Omental fat pad (tissue), 4 donors: Measurements from ENCODE around the gene TTC3. TPM values are rescaled to one million over a fixed set of nuclear protein-coding genes. Genes with fewer than 3 reads are reported as not detected.

Experiments used
- ATAC-seq: fragments of 150-250 bp; one replicate; pipeline ENCODE4 v1.9.1; 2016; ENCODE audit warnings: mild to moderate bottlenecking, moderate library complexity; ENCODE audit not compliant: low FRiP score
- DNase-seq: peaks from one replicate; pipeline ENCODE4 v3.0.0-alpha.2; 2019; ENCODE audit warnings: low spot score
- total RNA-seq, 4 donors: library from RNA; depleted of rRNA; stranded (reverse); fragments of >200 nt; gene quantifications; one replicate each; pipeline ENCODE4 v1.1.0, GENCODE V29; 2016
- TF ChIP-seq, protein P1 (sequence below), 3 donors: fragments of 450-650 bp; IDR thresholded peaks; one replicate each; pipeline ENCODE4 v1.5.1; 2016 to 2017; ENCODE audit warnings: antibody characterized with exemption in 3 of 3, mild to moderate bottlenecking in 3 of 3, moderate library complexity in 2 of 3

Gene TTC3
- total RNA-seq, 4 donors from 2014 or later, result 95.4 to 241 (median 148) TPM

DNA sequence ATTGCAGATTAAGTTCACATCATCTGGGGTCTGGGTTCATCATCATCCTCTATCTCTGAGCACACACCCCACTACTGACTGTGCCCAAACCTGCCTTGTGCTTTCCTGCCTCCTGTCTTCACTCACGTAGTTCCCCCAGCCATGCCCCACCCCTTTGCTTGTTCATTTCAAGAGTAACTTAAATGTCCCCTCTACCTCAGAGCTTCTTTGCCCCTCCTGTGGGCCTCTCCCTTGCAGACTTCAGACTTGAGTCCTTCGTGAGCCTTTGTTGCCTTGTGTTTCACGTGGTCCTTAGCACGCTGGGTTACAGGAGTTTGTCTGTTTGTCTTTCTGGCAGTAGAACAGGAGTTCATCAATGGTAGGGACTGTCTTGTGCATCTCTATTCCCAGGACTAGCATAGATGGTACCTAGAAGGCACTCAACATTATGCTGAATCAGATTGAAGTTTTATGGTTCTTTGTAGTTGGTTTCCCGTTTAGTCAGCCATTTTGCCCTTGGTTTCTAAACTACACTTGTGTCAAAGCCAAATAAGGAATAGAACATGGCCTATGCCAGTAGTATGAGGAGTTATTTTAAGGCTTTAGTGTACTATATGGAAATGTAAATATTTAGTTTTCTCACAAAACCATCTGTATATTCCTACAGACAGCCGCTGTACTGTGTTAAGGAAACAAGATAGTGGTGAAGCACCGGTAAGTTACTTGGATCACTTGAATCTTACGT, 86.2 kb downstream of the TTC3 start:
- TF ChIP-seq, protein P1, sequence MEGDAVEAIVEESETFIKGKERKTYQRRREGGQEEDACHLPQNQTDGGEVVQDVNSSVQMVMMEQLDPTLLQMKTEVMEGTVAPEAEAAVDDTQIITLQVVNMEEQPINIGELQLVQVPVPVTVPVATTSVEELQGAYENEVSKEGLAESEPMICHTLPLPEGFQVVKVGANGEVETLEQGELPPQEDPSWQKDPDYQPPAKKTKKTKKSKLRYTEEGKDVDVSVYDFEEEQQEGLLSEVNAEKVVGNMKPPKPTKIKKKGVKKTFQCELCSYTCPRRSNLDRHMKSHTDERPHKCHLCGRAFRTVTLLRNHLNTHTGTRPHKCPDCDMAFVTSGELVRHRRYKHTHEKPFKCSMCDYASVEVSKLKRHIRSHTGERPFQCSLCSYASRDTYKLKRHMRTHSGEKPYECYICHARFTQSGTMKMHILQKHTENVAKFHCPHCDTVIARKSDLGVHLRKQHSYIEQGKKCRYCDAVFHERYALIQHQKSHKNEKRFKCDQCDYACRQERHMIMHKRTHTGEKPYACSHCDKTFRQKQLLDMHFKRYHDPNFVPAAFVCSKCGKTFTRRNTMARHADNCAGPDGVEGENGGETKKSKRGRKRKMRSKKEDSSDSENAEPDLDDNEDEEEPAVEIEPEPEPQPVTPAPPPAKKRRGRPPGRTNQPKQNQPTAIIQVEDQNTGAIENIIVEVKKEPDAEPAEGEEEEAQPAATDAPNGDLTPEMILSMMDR (IDR thresholded peaks at IDR 0.05), result no peak
- DNase-seq, result no peak

DNA sequence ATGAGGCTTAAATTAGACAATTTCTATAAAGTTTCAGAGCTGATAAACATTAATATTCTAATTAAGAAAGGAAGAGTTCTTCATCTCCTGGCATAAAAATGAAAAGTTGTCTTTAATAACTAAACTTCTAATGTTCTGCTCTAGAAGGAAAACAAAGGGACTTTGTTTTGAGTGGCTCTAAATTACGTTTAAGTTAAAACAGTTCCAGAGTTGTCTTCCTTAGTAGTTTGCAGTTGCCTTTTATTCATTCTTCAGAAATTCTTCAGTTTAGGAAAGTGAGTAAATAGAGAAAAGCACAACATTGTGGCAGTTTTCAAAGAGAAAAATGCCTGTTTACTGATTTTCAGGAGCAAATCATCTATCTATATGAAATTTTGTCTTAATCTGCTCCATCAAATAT, 86.9 kb downstream of the TTC3 start:
- TF ChIP-seq, protein P1 (IDR thresholded peaks at IDR 0.05), result no peak
- DNase-seq, result no peak
- no peak for ATAC-seq

More for the DNA sequence above, 86.2 kb downstream of the TTC3 start:
- no peak for ATAC-seq

GRCh38 chr21:37164742-37165141, 91.7 kb downstream of the TTC3 start:
- TF ChIP-seq, protein P1 (IDR thresholded peaks at IDR 0.05), result no peak
- no peak for ATAC-seq
- DNase-seq, result no peak

DNA sequence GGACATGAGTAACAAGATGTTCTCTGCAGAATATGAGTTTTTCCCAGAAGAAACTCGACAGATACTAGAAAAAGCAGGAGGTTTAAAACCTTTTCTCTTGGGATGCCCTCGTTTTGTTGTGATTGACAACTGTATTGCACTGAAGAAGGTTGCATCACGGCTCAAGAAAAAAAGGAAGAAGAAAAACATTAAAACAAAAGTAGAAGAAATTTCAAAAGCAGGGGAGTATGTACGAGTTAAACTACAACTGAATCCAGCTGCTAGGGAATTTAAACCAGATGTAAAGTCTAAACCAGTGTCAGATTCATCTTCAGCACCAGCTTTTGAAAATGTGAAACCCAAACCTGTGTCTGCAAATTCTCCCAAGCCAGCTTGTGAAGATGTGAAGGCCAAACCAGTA, 92.5 kb downstream of the TTC3 start:
- no peak for ATAC-seq

GRCh38 chr21:37166733-37167132, 93.7 kb downstream of the TTC3 start:
- TF ChIP-seq, protein P1 (IDR thresholded peaks at IDR 0.05), result no peak
- DNase-seq, result no peak
- ATAC-seq, result no peak

More for the DNA sequence above, 92.5 kb downstream of the TTC3 start:
- TF ChIP-seq, protein P1 (IDR thresholded peaks at IDR 0.05), result no peak
- DNase-seq, result no peak

- DNase-seq (no peak), ATAC-seq (no peak)
- TF ChIP-seq, protein P1 (IDR thresholded peaks at IDR 0.05), result no peak
These were observed 95.6 kb downstream of the TTC3 start for GRCh38 chr21:37168666-37169065.

- ATAC-seq, result no peak
- no peak for DNase-seq
- TF ChIP-seq, protein P1 (IDR thresholded peaks at IDR 0.05), result no peak
These were observed 99.6 kb downstream of the TTC3 start for GRCh38 chr21:37172646-37173045.
